IMR-90 (cell line): Measurements from ENCODE around the gene ARHGEF33. TPM values are rescaled to one million over a fixed set of nuclear protein-coding genes. Genes with fewer than 3 reads are reported as not detected.

ENCODE experiments used
- ATAC-seq: fragments of 200-7000 bp; cut with Tn5 transposase; 2 replicates; pipeline ENCODE4 v1.9.1; 2020; ENCODE audit warnings: low read depth, mild to moderate bottlenecking, moderate library complexity
- BruUV-seq: library from RNA; stranded (reverse); fragments of 400-500 nt; replicated peaks from 2 replicates; lab custom pipeline; 2021; lab: Mats Ljungman, UMichigan
- CTCF ChIA-PET: fragments of 300-600 bp; formaldehyde crosslinking; extraction: SDS; loops from one replicate; lab custom pipeline; 2021; ENCODE audit warnings: antibody characterized with exemption; lab: Yijun Ruan, JAX
- POLR2A ChIA-PET: fragments of 300-600 bp; sonication (Branson Sonifier 250); formaldehyde crosslinking; loops from one replicate; lab custom pipeline; 2022; ENCODE audit warnings: antibody characterized with exemption; ENCODE audit not compliant: unreplicated experiment; lab: Charles Lee
- DNase-seq: peaks from one replicate; pipeline ENCODE4 v3.0.0; 2013
- H2AFZ ChIP-seq: replicated peaks from 2 replicates; pipeline ENCODE3; 2013; ENCODE audit warnings: low read length, mild to moderate bottlenecking; ENCODE audit not compliant: poor library complexity
- H2AK5ac ChIP-seq: 2 replicates; pipeline ENCODE4 v1.6.1; 2013; ENCODE audit warnings: low read depth, low read length, inconsistent platforms
- H2AK9ac ChIP-seq: replicated peaks from 2 replicates; pipeline ENCODE3; 2013; ENCODE audit warnings: mild to moderate bottlenecking, low read depth, low read length, moderate library complexity; ENCODE audit not compliant: poor library complexity
- H2BK120ac ChIP-seq: 2 replicates; pipeline ENCODE4 v1.6.1; 2013; ENCODE audit warnings: low read depth, low read length, inconsistent platforms
- H2BK15ac ChIP-seq: 3 replicates; pipeline ENCODE4 v1.6.1; 2013; ENCODE audit warnings: low read depth, low read length, inconsistent platforms
- H2BK20ac ChIP-seq: 2 replicates; pipeline ENCODE4 v1.6.1; 2013; ENCODE audit warnings: low read depth, mild to moderate bottlenecking, inconsistent platforms, low read length, moderate library complexity
- H2BK5ac ChIP-seq: 2 replicates; pipeline ENCODE4 v1.6.1; 2013; ENCODE audit warnings: mild to moderate bottlenecking, low read depth, low read length, inconsistent platforms; ENCODE audit not compliant: poor library complexity, severe bottlenecking
- H3K14ac ChIP-seq: replicated peaks from 2 replicates; pipeline ENCODE4 v1.6.1; 2013; ENCODE audit warnings: low read depth, low read length, inconsistent platforms
- H3K18ac ChIP-seq: 2 replicates; pipeline ENCODE4 v1.6.1; 2013; ENCODE audit warnings: low read depth, low read length, control low read depth
- H3K23ac ChIP-seq: 2 replicates; pipeline ENCODE4 v1.6.1; 2013; ENCODE audit warnings: low read depth, low read length, inconsistent platforms
- H3K27ac ChIP-seq: 2 replicates; pipeline ENCODE4 v1.5.1; 2013; ENCODE audit warnings: mild to moderate bottlenecking, control low read depth, low read length; ENCODE audit not compliant: insufficient read depth
- H3K27me3 ChIP-seq: 2 replicates; pipeline ENCODE4 v1.6.1; 2013; ENCODE audit warnings: low read length; ENCODE audit not compliant: control insufficient read depth, insufficient read depth
- H3K36me3 ChIP-seq: 2 replicates; pipeline ENCODE4 v1.6.1; 2013; ENCODE audit warnings: low read length, mixed read lengths; ENCODE audit not compliant: control insufficient read depth, insufficient read depth
- H3K4ac ChIP-seq: 2 replicates; pipeline ENCODE4 v1.6.1; 2013; ENCODE audit warnings: low read depth, low read length, inconsistent platforms
- H3K4me1 ChIP-seq: 2 replicates; pipeline ENCODE4 v1.6.1; 2013; ENCODE audit warnings: low read length, mixed read lengths; ENCODE audit not compliant: control insufficient read depth, insufficient read depth
- H3K4me2 ChIP-seq: 2 replicates; pipeline ENCODE4 v1.6.1; 2013; ENCODE audit warnings: low read depth, mild to moderate bottlenecking, control low read depth, low read length, moderate library complexity
- H3K4me3 ChIP-seq: 2 replicates; pipeline ENCODE4 v1.5.1; 2013; ENCODE audit warnings: low read depth, mild to moderate bottlenecking, control low read depth, low read length, moderate library complexity; ENCODE audit not compliant: insufficient read depth
- H3K56ac ChIP-seq: 2 replicates; pipeline ENCODE4 v1.6.1; 2013; ENCODE audit warnings: low read length, inconsistent platforms; ENCODE audit not compliant: insufficient read depth; ENCODE audit errors: extremely low read depth
- H3K79me1 ChIP-seq, 2 experiments: 2 replicates each; pipeline ENCODE4 v1.6.1; 2013; ENCODE audit warnings: low read length in 2 of 2, inconsistent platforms in 1 of 2, low read depth in 1 of 2
- H3K9ac ChIP-seq: 2 replicates; pipeline ENCODE4 v1.6.1; 2013; ENCODE audit warnings: low read depth, low read length, control low read depth
- H3K9me1 ChIP-seq: 2 replicates; pipeline ENCODE4 v1.6.1; 2013; ENCODE audit warnings: low read length, inconsistent platforms; ENCODE audit not compliant: insufficient read depth
- H3K9me3 ChIP-seq: 2 replicates; pipeline ENCODE4 v1.6.1; 2013; ENCODE audit warnings: low read length; ENCODE audit not compliant: control insufficient read depth, insufficient read depth
- H4K20me1 ChIP-seq: 2 replicates; pipeline ENCODE4 v1.6.1; 2013; ENCODE audit warnings: low read length, inconsistent platforms; ENCODE audit not compliant: insufficient read depth
- H4K5ac ChIP-seq: 2 replicates; pipeline ENCODE4 v1.6.1; 2013; ENCODE audit warnings: mild to moderate bottlenecking, low read depth, low read length, control low read depth
- H4K8ac ChIP-seq, 2 experiments: 2 replicates each; pipeline ENCODE4 v1.6.1; 2013; ENCODE audit warnings: low read depth in 2 of 2, low read length in 2 of 2, control low read depth in 1 of 2, inconsistent platforms in 1 of 2
- H4K91ac ChIP-seq: 2 replicates; pipeline ENCODE4 v1.6.1; 2013; ENCODE audit warnings: low read depth, low read length, inconsistent platforms; ENCODE audit not compliant: insufficient read depth
- BHLHE40 ChIP-seq: fragments of 150-350 bp; IDR thresholded peaks from 2 replicates; pipeline ENCODE4 v1.6.1; 2016; ENCODE audit warnings: mild to moderate bottlenecking, low read depth, low read length
- CEBPB ChIP-seq: IDR thresholded peaks from 2 replicates; pipeline ENCODE4 v1.6.1; 2012; ENCODE audit warnings: low read depth, low read length, improper control_type of control experiment
- CHD1 ChIP-seq: IDR thresholded peaks from 2 replicates; pipeline ENCODE4 v1.6.1; 2012; ENCODE audit warnings: low read depth, low read length, improper control_type of control experiment
- FOS ChIP-seq: fragments of 150-350 bp; IDR thresholded peaks from 2 replicates; pipeline ENCODE4 v1.6.1; 2016; ENCODE audit warnings: low read depth, low read length
- MAFK ChIP-seq: IDR thresholded peaks from 2 replicates; pipeline ENCODE4 v1.6.1; 2012; ENCODE audit warnings: low read depth, low read length, improper control_type of control experiment
- MAZ ChIP-seq: IDR thresholded peaks from 2 replicates; pipeline ENCODE4 v1.6.1; 2012; ENCODE audit warnings: low read depth, mild to moderate bottlenecking, low read length, improper control_type of control experiment, moderate library complexity, borderline replicate concordance
- MXI1 ChIP-seq: IDR thresholded peaks from 2 replicates; pipeline ENCODE4 v1.6.1; 2012; ENCODE audit warnings: low read depth, mild to moderate bottlenecking, low read length, moderate library complexity, borderline replicate concordance
- NFE2L2 ChIP-seq: fragments of 150-350 bp; IDR thresholded peaks from 2 replicates; pipeline ENCODE4 v1.6.1; 2016; ENCODE audit warnings: low read depth, mild to moderate bottlenecking, low read length
- POLR2A ChIP-seq: IDR thresholded peaks from 2 replicates; pipeline ENCODE4 v1.6.1; 2012; ENCODE audit warnings: mild to moderate bottlenecking, low read depth, low read length
- RAD21 ChIP-seq: IDR thresholded peaks from 2 replicates; pipeline ENCODE4 v1.6.1; 2012; ENCODE audit warnings: low read length, improper control_type of control experiment
- RCOR1 ChIP-seq: IDR thresholded peaks from 2 replicates; pipeline ENCODE4 v1.6.1; 2012; ENCODE audit warnings: mild to moderate bottlenecking, low read length, improper control_type of control experiment; ENCODE audit not compliant: insufficient replicate concordance
- RFX5 ChIP-seq: IDR thresholded peaks from 2 replicates; pipeline ENCODE4 v1.8.0; 2012; ENCODE audit warnings: low read depth, mild to moderate bottlenecking, low read length, moderate library complexity
- SMC3 ChIP-seq: fragments of 150-350 bp; IDR thresholded peaks from 2 replicates; pipeline ENCODE4 v1.6.1; 2016; ENCODE audit warnings: low read depth, mild to moderate bottlenecking, antibody characterized with exemption, low read length, moderate library complexity
- WGBS, 2 experiments: methylation state at CpG; one replicate each; pipeline versions ENCODE4 v1.1.5 to v1.1.7; 2013; ENCODE audit warnings: missing lambda C conversion rate in 2 of 2; ENCODE audit not compliant: insufficient read length in 1 of 2; ENCODE audit errors: extremely low coverage in 2 of 2; 5-methylcytosine and 5-hydroxymethylcytosine counted together
- dilution Hi-C: fragments of 300-500 bp; cut with HindIII; formaldehyde crosslinking; loops from one replicate; pipeline ENCODE4 v1.14.3; 2018; ENCODE audit warnings: low sequenced_read_pairs; ENCODE audit not compliant: unreplicated experiment
- in situ Hi-C: fragments of 300-500 bp; cut with MboI; formaldehyde crosslinking; loops from 3 replicates; pipeline ENCODE4 v1.14.3; 2019; ENCODE audit warnings: low sequenced_read_pairs, inconsistent platforms, mixed read lengths
- intact Hi-C: fragments of 100-400 bp; cut with micrococcal nuclease; formaldehyde crosslinking; loops from 2 replicates; pipeline ENCODE4 v1.10.0; 2022
- polyA plus RNA-seq, 3 experiments: library from polyadenylated mRNA; depleted of rRNA; stranded (reverse); fragments of >200 nt; gene quantifications; 2 replicates each; pipeline ENCODE4 v1.2.3, GENCODE V29; 2012; ENCODE audit warnings: low replicate concordance in 1 of 3
- total RNA-seq: library from RNA; depleted of rRNA; stranded (reverse); fragments of >200 nt; gene quantifications from 2 replicates; pipeline ENCODE4 v1.2.3, GENCODE V29; 2012
- TF ChIP-seq, protein P1 (sequence below): fragments of 150-350 bp; IDR thresholded peaks from 2 replicates; pipeline ENCODE4 v1.6.1; 2017; ENCODE audit warnings: mild to moderate bottlenecking, antibody characterized with exemption, low read length, low read depth
- TF ChIP-seq, protein P2 (sequence below): conservative IDR thresholded peaks from 2 replicates; pipeline ENCODE4 v1.5.1; 2012; ENCODE audit warnings: mild to moderate bottlenecking, low read depth, low read length, improper control_type of control experiment
- TF ChIP-seq, protein P3 (sequence below): fragments of 150-350 bp; IDR thresholded peaks from 2 replicates; pipeline ENCODE4 v1.6.1; 2016; ENCODE audit warnings: low read depth, mild to moderate bottlenecking, low read length, moderate library complexity, borderline replicate concordance

ARHGEF33 gene
- total and polyA plus RNA-seq, 2 of the 4 experiments (the other 2 are of a cell fraction) = 0.18 to 0.21 TPM

DNA sequence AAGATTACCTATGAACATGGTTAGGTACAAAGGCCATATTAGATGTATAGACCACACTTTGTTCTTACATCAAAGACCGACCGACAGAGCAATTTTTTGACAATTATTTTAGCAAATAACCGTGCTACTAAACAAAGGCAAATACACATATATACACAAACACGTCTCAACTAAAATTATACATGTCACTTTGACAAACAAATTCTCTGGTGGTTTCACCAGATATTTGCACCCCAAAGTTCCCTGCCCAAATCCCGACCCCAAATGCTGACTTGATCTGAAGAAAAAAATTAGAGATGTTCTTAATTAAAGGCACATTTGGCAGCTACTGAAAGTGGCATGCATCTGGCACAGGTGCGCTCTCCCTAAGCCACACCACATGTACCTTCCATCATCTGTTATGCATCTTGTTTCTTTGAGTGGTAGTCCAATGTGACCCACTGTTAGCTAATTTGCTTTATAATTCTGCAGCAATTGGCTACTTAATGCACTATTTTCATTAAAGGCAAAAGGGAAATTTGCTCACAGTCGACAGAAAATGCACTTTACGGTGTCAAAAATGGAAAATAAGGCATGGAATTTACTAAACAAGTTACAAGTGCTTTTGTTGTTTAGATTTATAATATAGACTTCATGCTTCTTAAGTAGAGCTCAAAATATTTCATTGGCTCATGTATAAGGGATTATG is 92.1 kb downstream of the ARHGEF33 start:
- Histone ChIP-seq H3K14ac (no peak overlapping the region), H3K18ac (no peak overlapping the region), H2BK120ac (no peak overlapping the region), H3K9me1 (peaks cover 4% of the 10 kb centered on the region; the same call in 1 of the 2 replicates), H2BK20ac (no peak overlapping the region), H3K4ac (no peak overlapping the region), H3K36me3 (peaks cover 14% of the 10 kb centered on the region), H2BK5ac (no peak overlapping the region), H4K8ac (no peak overlapping the region), H4K20me1 (no peaks in the 10 kb centered on the region), H2AK9ac (no peak overlapping the region), H4K91ac (no peak overlapping the region), H3K56ac (no peak overlapping the region), H4K5ac (no peak overlapping the region), H3K9me3 (no peaks in the 10 kb centered on the region), H2AK5ac (no peak overlapping the region), H3K79me1 (no peaks in the 10 kb centered on the region), H3K27ac (no peak overlapping the region), H3K4me3 (no peak overlapping the region), H2AFZ (no peak overlapping the region), H3K9ac (no peak overlapping the region), H3K4me2 (no peak overlapping the region), H3K23ac (no peak overlapping the region), H2BK15ac (no peak overlapping the region), H3K27me3 (no peaks in the 10 kb centered on the region), H3K4me1 (no peaks in the 10 kb centered on the region)
- BruUV-seq = no TSS peak
- ATAC-seq (no peak), DNase-seq (no peak)
- dilution Hi-C loops (no loop called here), intact Hi-C loops (no loop called here), in situ Hi-C loops (no loop called here)
- CTCF ChIA-PET = no interaction called here
- no peak for TF ChIP-seq MAZ
- TF ChIP-seq, protein P1, sequence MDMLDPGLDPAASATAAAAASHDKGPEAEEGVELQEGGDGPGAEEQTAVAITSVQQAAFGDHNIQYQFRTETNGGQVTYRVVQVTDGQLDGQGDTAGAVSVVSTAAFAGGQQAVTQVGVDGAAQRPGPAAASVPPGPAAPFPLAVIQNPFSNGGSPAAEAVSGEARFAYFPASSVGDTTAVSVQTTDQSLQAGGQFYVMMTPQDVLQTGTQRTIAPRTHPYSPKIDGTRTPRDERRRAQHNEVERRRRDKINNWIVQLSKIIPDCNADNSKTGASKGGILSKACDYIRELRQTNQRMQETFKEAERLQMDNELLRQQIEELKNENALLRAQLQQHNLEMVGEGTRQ = no peak
- TF ChIP-seq MAFK = no peak
- no peak for TF ChIP-seq MXI1
- no peak for TF ChIP-seq RFX5
- TF ChIP-seq, protein P2, sequence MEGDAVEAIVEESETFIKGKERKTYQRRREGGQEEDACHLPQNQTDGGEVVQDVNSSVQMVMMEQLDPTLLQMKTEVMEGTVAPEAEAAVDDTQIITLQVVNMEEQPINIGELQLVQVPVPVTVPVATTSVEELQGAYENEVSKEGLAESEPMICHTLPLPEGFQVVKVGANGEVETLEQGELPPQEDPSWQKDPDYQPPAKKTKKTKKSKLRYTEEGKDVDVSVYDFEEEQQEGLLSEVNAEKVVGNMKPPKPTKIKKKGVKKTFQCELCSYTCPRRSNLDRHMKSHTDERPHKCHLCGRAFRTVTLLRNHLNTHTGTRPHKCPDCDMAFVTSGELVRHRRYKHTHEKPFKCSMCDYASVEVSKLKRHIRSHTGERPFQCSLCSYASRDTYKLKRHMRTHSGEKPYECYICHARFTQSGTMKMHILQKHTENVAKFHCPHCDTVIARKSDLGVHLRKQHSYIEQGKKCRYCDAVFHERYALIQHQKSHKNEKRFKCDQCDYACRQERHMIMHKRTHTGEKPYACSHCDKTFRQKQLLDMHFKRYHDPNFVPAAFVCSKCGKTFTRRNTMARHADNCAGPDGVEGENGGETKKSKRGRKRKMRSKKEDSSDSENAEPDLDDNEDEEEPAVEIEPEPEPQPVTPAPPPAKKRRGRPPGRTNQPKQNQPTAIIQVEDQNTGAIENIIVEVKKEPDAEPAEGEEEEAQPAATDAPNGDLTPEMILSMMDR = no peak
- no peak for TF ChIP-seq SMC3
- TF ChIP-seq BHLHE40 = no peak
- no peak for TF ChIP-seq POLR2A
- TF ChIP-seq, protein P3, sequence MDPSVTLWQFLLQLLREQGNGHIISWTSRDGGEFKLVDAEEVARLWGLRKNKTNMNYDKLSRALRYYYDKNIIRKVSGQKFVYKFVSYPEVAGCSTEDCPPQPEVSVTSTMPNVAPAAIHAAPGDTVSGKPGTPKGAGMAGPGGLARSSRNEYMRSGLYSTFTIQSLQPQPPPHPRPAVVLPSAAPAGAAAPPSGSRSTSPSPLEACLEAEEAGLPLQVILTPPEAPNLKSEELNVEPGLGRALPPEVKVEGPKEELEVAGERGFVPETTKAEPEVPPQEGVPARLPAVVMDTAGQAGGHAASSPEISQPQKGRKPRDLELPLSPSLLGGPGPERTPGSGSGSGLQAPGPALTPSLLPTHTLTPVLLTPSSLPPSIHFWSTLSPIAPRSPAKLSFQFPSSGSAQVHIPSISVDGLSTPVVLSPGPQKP = no peak
- TF ChIP-seq RAD21 = no peak
- TF ChIP-seq CEBPB = no peak
- TF ChIP-seq FOS = no peak
- TF ChIP-seq RCOR1 = no peak
- no peak for TF ChIP-seq CHD1
- no peak for TF ChIP-seq NFE2L2
- 93% methylated on average over 3 of the region's 8 CpGs; no CpG with 5 or more reads in 1 of the 2 experiments for WGBS, 2 experiments
- POLR2A ChIA-PET = no interaction called here
